Measurements from ENCODE around the gene AFF1. TPM values are rescaled to one million over a fixed set of nuclear protein-coding genes. Genes with fewer than 3 reads are reported as not detected.

Gene AFF1
- total and polyA plus RNA-seq, 4 donors, result 7.2 to 42.8 (median 21.5) TPM

DNA sequence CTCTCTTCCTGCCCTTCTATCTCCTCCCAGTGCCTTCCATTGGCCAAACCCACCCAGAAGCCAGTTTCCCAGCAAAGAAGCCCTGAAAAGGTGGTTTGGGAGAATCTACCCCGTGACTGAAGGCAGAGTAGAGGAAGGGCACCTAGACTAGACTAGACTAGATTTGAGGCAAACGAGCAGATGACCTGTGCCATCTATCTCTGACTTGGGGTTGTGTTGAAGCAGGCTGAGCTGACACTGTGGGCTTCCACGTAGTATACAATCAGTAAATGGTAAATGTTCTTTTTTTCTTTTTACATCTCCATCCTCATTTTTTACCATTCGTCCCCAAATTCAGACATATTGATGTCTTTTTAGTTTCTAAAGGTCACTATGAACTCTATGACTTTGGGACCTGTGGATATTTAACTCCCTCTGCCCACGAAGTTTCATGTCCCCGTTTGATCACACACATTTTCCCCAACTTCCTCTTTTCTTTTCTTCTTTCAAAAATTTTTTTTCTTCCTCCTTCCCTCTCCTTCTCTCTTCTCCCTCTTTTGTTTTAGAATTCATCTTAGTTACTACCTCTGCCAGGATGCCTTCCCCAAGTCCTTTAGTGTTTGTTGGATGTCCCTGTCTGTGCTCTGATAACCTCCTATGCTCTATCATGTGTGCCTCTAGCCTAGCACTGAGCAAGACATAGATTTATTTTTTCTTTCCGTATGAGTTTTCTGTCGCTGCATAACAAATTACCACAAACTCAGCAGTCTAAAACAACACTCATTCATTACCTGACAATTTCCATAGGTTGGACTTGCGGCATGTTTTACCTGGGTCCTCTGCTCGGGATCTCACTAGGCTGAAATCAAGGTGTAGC, 6.2 kb upstream of the AFF1 start:
- no peak for DNase-seq (ENCODE audit: low spot score)
- no peak overlapping the region for H3K9ac ChIP-seq (ENCODE audit: low read depth in 1 of 2, low read length in 2 of 2)
- no peaks in the 10 kb centered on the region for H3K36me3 ChIP-seq (ENCODE audit: control insufficient read depth in 4 of 4, insufficient read depth in 3 of 4, low read depth in 1 of 4, low read length in 3 of 4)
- H3K4me3 ChIP-seq (ENCODE audit: low read depth in 1 of 3, low read length in 3 of 3), result no peak overlapping the region
- no peak overlapping the region for H3K27ac ChIP-seq (ENCODE audit: low read depth in 1 of 2, low read length in 2 of 2)
- TF ChIP-seq, protein P1, sequence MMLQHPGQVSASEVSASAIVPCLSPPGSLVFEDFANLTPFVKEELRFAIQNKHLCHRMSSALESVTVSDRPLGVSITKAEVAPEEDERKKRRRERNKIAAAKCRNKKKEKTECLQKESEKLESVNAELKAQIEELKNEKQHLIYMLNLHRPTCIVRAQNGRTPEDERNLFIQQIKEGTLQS (IDR thresholded peaks at IDR 0.05), result no peak
- no peak for TF ChIP-seq EGR1 (IDR thresholded peaks at IDR 0.05; ENCODE audit: low read depth in 2 of 2)
- no peak for TF ChIP-seq TAF1 (conservative IDR thresholded peaks at IDR 0.05)
- no peak for TF ChIP-seq FOXA1 (IDR thresholded peaks at IDR 0.05)
- TF ChIP-seq GABPA (IDR thresholded peaks at IDR 0.05 in 1 of 2, conservative IDR thresholded peaks at IDR 0.05 in 1 of 2), result no peak
- TF ChIP-seq NR2F2 (IDR thresholded peaks at IDR 0.05), result no peak
- TF ChIP-seq RXRA (IDR thresholded peaks at IDR 0.05), result no peak
- no peak for TF ChIP-seq JUND (IDR thresholded peaks at IDR 0.05)
- no peak for TF ChIP-seq HNF4A (conservative IDR thresholded peaks at IDR 0.05)
- no peak for TF ChIP-seq FOXA2 (IDR thresholded peaks at IDR 0.05)
- TF ChIP-seq, protein P2, sequence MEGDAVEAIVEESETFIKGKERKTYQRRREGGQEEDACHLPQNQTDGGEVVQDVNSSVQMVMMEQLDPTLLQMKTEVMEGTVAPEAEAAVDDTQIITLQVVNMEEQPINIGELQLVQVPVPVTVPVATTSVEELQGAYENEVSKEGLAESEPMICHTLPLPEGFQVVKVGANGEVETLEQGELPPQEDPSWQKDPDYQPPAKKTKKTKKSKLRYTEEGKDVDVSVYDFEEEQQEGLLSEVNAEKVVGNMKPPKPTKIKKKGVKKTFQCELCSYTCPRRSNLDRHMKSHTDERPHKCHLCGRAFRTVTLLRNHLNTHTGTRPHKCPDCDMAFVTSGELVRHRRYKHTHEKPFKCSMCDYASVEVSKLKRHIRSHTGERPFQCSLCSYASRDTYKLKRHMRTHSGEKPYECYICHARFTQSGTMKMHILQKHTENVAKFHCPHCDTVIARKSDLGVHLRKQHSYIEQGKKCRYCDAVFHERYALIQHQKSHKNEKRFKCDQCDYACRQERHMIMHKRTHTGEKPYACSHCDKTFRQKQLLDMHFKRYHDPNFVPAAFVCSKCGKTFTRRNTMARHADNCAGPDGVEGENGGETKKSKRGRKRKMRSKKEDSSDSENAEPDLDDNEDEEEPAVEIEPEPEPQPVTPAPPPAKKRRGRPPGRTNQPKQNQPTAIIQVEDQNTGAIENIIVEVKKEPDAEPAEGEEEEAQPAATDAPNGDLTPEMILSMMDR (IDR thresholded peaks at IDR 0.05; ENCODE audit: low read depth, low read length, missing input control), result no peak
- TF ChIP-seq RAD21 (IDR thresholded peaks at IDR 0.05), result no peak
- TF ChIP-seq, protein P3, sequence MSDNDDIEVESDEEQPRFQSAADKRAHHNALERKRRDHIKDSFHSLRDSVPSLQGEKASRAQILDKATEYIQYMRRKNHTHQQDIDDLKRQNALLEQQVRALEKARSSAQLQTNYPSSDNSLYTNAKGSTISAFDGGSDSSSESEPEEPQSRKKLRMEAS (IDR thresholded peaks at IDR 0.05), result no peak
- no peak for TF ChIP-seq YY1 (IDR thresholded peaks at IDR 0.05)
- TF ChIP-seq, protein P4, sequence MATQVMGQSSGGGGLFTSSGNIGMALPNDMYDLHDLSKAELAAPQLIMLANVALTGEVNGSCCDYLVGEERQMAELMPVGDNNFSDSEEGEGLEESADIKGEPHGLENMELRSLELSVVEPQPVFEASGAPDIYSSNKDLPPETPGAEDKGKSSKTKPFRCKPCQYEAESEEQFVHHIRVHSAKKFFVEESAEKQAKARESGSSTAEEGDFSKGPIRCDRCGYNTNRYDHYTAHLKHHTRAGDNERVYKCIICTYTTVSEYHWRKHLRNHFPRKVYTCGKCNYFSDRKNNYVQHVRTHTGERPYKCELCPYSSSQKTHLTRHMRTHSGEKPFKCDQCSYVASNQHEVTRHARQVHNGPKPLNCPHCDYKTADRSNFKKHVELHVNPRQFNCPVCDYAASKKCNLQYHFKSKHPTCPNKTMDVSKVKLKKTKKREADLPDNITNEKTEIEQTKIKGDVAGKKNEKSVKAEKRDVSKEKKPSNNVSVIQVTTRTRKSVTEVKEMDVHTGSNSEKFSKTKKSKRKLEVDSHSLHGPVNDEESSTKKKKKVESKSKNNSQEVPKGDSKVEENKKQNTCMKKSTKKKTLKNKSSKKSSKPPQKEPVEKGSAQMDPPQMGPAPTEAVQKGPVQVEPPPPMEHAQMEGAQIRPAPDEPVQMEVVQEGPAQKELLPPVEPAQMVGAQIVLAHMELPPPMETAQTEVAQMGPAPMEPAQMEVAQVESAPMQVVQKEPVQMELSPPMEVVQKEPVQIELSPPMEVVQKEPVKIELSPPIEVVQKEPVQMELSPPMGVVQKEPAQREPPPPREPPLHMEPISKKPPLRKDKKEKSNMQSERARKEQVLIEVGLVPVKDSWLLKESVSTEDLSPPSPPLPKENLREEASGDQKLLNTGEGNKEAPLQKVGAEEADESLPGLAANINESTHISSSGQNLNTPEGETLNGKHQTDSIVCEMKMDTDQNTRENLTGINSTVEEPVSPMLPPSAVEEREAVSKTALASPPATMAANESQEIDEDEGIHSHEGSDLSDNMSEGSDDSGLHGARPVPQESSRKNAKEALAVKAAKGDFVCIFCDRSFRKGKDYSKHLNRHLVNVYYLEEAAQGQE (IDR thresholded peaks at IDR 0.05), result no peak
- TF ChIP-seq HNF4G (IDR thresholded peaks at IDR 0.05), result no peak
- TF ChIP-seq, protein P5, sequence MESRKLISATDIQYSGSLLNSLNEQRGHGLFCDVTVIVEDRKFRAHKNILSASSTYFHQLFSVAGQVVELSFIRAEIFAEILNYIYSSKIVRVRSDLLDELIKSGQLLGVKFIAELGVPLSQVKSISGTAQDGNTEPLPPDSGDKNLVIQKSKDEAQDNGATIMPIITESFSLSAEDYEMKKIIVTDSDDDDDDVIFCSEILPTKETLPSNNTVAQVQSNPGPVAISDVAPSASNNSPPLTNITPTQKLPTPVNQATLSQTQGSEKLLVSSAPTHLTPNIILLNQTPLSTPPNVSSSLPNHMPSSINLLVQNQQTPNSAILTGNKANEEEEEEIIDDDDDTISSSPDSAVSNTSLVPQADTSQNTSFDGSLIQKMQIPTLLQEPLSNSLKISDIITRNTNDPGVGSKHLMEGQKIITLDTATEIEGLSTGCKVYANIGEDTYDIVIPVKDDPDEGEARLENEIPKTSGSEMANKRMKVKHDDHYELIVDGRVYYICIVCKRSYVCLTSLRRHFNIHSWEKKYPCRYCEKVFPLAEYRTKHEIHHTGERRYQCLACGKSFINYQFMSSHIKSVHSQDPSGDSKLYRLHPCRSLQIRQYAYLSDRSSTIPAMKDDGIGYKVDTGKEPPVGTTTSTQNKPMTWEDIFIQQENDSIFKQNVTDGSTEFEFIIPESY (IDR thresholded peaks at IDR 0.05), result no peak
- TF ChIP-seq SP1 (IDR thresholded peaks at IDR 0.05), result no peak
- H3K27me3 ChIP-seq (ENCODE audit: control insufficient read depth in 4 of 4, insufficient read depth in 4 of 4, low read length in 3 of 4), result no peaks in the 10 kb centered on the region
- peaks cover 0 to 3% (median under 1%) of the 10 kb centered on the region in 4 donors for H3K4me1 ChIP-seq (ENCODE audit: control insufficient read depth in 4 of 4, insufficient read depth in 4 of 4, low read length in 3 of 4)
- no peaks in the 10 kb centered on the region for H3K9me3 ChIP-seq (ENCODE audit: control insufficient read depth in 4 of 4, low read length in 3 of 4)
- WGBS, result 90% methylated on average over 10 of the region's 10 CpGs

Measured in liver (tissue), 9 donors.